GM15510 (cell line): Measurements from ENCODE around the gene NRP1.

Source experiments
- POLR2A ChIP-seq: IDR thresholded peaks from 3 replicates; pipeline ENCODE4 v1.6.1; 2011; ENCODE audit warnings: borderline replicate concordance; ENCODE audit not compliant: insufficient read length; ENCODE audit errors: extremely low read depth

NRP1 gene

DNA sequence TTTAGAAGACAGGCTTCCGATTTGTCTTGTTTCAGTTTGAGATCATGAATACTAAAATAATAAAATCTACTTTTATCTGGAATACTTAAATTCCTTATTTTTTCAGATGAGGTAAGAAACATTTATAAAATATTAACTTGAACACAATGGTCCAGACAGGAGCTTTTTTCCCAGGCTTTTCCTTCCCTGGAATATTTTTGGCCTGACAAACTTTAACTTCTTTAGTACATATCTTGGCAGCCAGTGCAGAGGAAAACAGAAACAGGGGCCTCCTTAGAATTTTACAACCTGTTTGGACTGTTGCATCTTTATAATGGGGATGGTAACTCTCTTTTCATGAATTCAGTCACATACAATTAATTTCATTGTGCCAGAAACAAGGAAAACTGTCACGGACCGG, 41.4 kb downstream of the NRP1 start:
- no peak for TF ChIP-seq POLR2A

GRCh38 chr10:33291053-33291592, 43.3 kb downstream of the NRP1 start:
- TF ChIP-seq POLR2A: no peak

DNA sequence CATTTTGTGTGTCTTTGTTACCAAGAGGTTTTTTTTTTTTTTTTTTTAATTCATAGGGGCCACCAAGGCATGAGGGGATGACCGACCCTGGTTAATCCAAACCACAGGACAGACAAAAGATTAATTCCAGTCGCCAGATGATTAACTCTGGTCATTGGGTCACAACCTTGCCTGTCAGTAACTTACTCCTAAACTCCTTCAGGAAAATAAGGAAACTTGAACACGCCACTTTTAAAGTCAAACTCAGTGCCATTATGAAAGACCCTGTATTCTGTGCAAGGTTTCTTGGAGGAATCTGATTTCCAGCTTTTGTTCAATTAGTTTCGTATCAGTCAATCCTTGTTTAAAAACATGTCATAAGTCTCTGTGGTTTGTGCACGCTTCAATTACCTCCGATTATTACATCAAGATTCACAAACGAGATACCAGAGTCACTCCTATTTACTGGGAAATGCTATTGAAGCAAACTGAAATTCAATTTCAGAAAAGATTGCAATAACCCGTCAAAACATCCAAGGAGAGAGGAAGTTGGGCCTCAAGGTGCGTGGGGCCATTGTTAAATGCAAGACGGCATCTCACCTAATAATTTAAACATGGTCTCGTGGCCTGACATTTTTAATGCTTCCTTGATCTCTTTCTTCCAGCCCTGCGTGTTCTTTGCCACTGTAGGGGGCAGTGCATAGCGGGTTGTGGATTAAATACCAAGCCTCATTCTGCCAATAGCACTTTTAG, 44.0 kb downstream of the NRP1 start:
- TF ChIP-seq POLR2A: no peak

GRCh38 chr10:33289776-33290175, 44.7 kb downstream of the NRP1 start:
- no peak for TF ChIP-seq POLR2A

- no peak for TF ChIP-seq POLR2A
These were observed 46.3 kb downstream of the NRP1 start for GRCh38 chr10:33288127-33288526.

DNA sequence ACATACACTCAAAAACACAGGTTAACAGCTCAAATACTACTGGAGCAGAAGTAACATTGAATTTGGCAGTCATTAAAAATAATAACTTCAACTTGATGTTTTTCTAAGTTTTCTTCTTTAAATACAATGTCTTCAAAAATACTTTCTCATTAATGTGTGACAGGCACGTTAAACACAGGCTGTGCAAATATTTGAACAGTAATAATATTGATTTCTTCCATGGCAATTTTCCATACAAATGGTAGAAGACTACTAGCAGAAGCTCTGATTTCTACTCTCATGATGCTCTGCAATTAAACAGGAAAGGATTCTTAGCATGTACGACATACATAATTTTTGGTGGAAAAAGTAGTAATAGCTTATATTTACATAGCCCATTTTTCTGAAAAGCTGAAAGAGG, 47.4 kb downstream of the NRP1 start:
- no peak for TF ChIP-seq POLR2A

DNA sequence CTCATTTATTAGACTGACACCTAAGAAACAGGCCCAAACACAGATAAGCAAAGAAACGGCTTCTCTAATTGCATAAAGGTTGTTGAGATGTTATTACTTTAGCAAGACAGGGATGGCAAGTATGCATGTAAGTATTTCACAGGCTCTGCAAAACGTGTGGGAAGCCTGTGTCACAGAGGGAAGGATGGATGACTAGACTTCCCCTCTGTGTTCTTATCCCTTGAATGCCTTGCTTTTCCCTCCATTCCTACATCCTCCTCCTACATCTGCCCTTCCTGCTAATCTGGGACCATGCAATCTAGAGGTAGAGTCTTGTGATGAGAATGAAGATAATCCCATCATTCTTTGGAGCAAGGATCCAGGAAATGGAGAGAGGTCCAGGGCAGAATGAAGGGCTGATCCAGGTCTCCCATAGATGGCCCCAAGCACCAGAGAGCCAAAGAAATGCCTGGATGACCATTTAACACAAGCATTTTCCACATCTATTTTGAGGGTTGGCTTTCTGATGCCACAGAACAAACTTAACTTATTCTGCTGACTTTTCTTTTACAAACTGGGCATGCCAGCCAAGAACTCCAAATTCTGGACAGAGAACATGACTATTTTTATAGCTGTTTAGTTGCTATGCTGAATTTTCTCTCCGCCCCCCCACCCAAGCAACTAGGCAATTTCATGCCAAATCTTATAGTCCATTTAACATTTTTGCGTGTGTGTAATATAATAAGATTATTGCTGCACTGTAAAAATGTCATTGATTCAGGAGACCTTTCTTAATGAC, 48.1 kb downstream of the NRP1 start:
- no peak for TF ChIP-seq POLR2A

DNA sequence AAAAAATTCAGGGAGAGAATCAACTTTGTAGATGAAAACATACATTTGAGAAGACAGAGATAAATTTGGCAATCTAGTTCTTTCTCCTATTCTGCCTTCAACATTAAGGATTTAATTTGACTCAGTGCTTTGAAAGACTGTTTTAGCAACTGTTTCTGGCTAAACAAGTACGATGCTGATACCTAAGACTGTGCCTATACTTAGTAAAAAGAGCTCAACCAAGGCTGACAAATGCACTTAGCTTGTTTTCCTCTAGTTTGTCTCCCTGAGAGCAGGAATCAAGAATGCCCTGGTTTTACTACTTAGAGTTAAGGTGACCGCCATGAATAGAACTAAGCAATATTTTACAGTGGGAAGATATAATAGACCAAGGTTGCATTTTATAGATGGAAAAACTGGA, 49.5 kb downstream of the NRP1 start:
- TF ChIP-seq POLR2A: no peak

DNA sequence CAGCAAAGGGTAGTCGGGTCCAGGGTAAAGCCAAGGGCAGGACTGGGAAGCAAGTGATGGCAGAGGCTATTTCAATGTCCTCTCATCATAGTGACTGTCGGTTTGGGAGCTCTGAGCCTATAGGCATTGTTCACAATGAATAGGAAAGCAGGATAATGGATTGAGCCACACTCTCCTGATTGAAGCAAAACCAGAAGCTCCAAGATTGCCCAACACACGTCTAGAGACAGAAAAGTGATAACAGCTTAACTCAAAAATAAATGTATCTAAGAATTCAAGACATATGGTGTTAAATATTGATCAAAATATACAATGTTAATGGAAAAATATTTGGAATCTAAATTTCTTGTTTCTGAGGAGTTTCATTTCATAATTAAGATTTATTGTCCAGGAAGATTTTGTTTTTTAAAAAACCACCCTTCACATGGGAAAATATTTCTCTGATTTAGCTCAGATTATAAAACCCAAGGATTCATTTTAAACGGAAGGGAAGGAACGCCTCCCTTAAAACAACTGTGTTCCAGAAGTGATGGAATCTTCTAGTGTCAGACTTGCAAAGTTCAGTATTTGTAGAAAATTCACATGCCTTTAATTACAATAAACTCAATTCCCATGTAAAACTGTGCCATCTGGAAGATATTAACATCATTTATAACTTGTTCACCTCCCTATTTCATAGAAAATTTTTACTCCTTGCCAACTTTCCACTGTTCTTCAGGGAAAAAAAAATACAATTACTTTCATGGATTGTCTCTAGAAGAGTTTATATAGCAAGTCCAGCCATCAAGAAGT, 54.5 kb downstream of the NRP1 start:
- TF ChIP-seq POLR2A: no peak

GRCh38 chr10:33279276-33279675, 55.2 kb downstream of the NRP1 start:
- TF ChIP-seq POLR2A: no peak

GRCh38 chr10:33278198-33278597, 56.3 kb downstream of the NRP1 start:
- no peak for TF ChIP-seq POLR2A

DNA sequence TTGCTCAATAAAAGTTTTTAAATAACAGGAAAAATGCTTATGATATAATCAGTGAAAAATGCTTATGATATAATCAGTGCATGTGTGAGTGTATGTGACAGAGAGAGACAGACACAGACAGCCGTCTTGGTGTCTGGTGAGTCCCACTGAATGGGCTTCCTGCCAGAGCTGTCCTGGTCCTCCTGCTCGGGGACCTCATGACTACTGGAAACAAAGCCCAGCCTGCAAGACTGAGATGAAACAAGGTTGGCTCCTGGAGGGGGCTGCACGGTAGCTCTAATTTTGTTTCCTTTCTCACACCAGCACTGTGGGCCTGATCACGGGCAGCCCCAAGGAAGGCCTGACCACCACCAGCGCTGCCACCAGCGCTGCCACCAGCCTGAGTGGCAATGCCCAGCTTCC, 57.3 kb downstream of the NRP1 start:
- TF ChIP-seq POLR2A: no peak

- TF ChIP-seq POLR2A: no peak
These were observed 58.1 kb downstream of the NRP1 start for GRCh38 chr10:33276282-33276923.

DNA sequence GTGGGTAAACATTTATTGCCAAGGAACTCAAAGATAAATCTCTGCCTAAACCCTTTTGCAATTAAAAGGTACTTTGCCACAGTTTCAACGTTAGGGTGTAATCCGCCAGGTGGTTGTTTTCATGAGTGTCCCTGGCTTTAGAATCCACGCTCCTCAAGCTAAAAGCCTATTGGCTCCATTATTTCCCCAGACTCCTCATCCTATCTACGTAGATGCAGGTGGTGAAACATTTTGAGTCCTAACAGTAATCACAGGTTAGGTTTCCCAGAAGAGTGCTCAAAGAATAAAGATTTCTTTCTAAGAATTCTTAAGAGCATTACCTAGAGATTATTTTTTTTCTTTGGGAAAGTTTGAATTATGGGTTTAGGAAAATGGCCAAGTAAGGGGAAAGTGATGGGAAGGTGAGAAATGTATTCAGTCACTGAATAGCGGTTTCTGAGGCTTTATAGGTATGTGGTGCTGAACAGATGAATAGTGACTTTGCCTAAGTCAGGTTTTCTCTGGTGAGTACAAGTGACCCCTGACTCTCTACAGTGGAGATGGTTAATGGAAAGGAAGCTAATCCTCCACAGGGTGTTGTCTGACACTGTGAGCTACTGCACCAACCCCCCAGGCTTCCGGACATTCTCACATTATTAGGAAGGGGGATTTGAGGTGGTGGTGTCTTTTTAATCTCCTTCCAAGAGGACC, 60.2 kb downstream of the NRP1 start:
- TF ChIP-seq POLR2A: no peak
